Measurements from ENCODE around the gene METTL23. TPM values are rescaled to one million over a fixed set of nuclear protein-coding genes. Genes with fewer than 3 reads are reported as not detected.

METTL23 gene
- total and polyA plus RNA-seq, 2 donors (not counting 3 experiments of a cell fraction or from before 2014, with no cell fraction given) = 19.5 to 33.4 TPM

GRCh38 chr17:76702076-76702475 is 24.6 kb upstream of the METTL23 start:
- FAIRE-seq = no peak
- CTCF ChIA-PET = interaction anchor here (0.9 to 2.5 kb wide), 3 partner anchors 12 to 21 kb away, joined by 3 to 9 read pairs (median 4); no protein-coding TSS in a partner anchor

More at GRCh38 chr17:76702076-76702475, 24.6 kb upstream of the METTL23 start:
- dilution Hi-C loops (cut with MboI; ENCODE audit: extremely low pct_ligation_motif_present, low sequenced_read_pairs) (no loop called here), intact Hi-C loops (cut with micrococcal nuclease) (no loop called here)
- Histone ChIP-seq H3K27ac (ENCODE audit: insufficient read depth, low read depth, low read length) (no peak overlapping the region), H3K36me3 (ENCODE audit: control insufficient read depth in 2 of 2, extremely low read depth in 1 of 2, insufficient read depth in 2 of 2, low read length in 2 of 2) (no peaks in the 10 kb centered on the region), H2AFZ (ENCODE audit: low read depth, low read length) (no peak overlapping the region), H3K4me2 (ENCODE audit: insufficient read depth, low read length) (no peak overlapping the region), H3K9me1 (replicated peaks; ENCODE audit: control insufficient read depth, extremely low read depth, insufficient read depth, low read length) (no peaks in the 10 kb centered on the region), H3K79me2 (ENCODE audit: control insufficient read depth, insufficient read depth, low read length) (peaks cover 74% of the 10 kb centered on the region), H3K4me3 (replicated peaks in 1 of 3; ENCODE audit: insufficient read depth in 1 of 3, low read depth in 1 of 3, low read length in 3 of 3) (no peak overlapping the region), H3K9ac (replicated peaks; ENCODE audit: extremely low read depth, insufficient read depth, low read length) (no peak overlapping the region), H3K9me3 (replicated peaks; ENCODE audit: control insufficient read depth, insufficient read depth, low read length) (no peaks in the 10 kb centered on the region), H4K20me1 (replicated peaks; ENCODE audit: control insufficient read depth, extremely low read depth, insufficient read depth, low read length) (no peaks in the 10 kb centered on the region), H3K4me1 (ENCODE audit: control insufficient read depth, extremely low read depth, insufficient read depth, low read length) (peaks cover 24% of the 10 kb centered on the region), H3K27me3 (ENCODE audit: control insufficient read depth in 2 of 2, insufficient read depth in 2 of 2, low read length in 2 of 2) (no peaks in the 10 kb centered on the region)
- no TSS peak for BruUV-seq (replicated peaks)
- POLR2A ChIA-PET = no interaction called here
- no peak for DNase-seq (ENCODE audit: low read depth, low spot score)
- no peak for TF ChIP-seq POLR2A (IDR thresholded peaks at IDR 0.05; ENCODE audit: low read depth, low read length)
- no peak for TF ChIP-seq MAX (IDR thresholded peaks at IDR 0.05; ENCODE audit: insufficient read depth, insufficient read length)
- TF ChIP-seq FOS (IDR thresholded peaks at IDR 0.05; ENCODE audit: borderline replicate concordance, insufficient read depth, low read length) = no peak
- TF ChIP-seq CTCF (IDR thresholded peaks at IDR 0.05; ENCODE audit: extremely low read depth in 1 of 2, insufficient read depth in 1 of 2, low read depth in 1 of 2, low read length in 2 of 2) = no peak
- no peak for TF ChIP-seq MYC (IDR thresholded peaks at IDR 0.05; ENCODE audit: low read depth, low read length)
- TF ChIP-seq EZH2 (IDR thresholded peaks at IDR 0.05; ENCODE audit: borderline replicate concordance, low read depth, low read length, severe bottlenecking) = no peak
- no peak for TF ChIP-seq GATA2 (IDR thresholded peaks at IDR 0.05; ENCODE audit: insufficient read depth, insufficient read length, low read depth, low read length)
- TF ChIP-seq JUN (IDR thresholded peaks at IDR 0.05; ENCODE audit: borderline replicate concordance, insufficient read depth, insufficient read length, low read depth) = no peak
- no peak for TF ChIP-seq POLR2AphosphoS5 (IDR thresholded peaks at IDR 0.05; ENCODE audit: insufficient read depth, low read depth, low read length)

Data from endothelial cell of umbilical vein (primary cell).